H9 (cell line): ENCODE results near the gene SETD1A. TPM values are rescaled to one million over a fixed set of nuclear protein-coding genes. Genes with fewer than 3 reads are reported as not detected.

Source experiments
- DNase-seq: peaks from one replicate; pipeline ENCODE4 v3.0.0-alpha.2; 2017
- H2AFZ ChIP-seq: one replicate; pipeline ENCODE4 v1.6.1; 2013; ENCODE audit warnings: mild to moderate bottlenecking, low read length, control low read depth, moderate library complexity
- H2AK5ac ChIP-seq: 2 replicates; pipeline ENCODE4 v1.6.1; 2013; ENCODE audit warnings: low read length, control low read depth, mixed read lengths; ENCODE audit not compliant: insufficient read length
- H2BK120ac ChIP-seq: one replicate; pipeline ENCODE4 v1.6.1; 2013; ENCODE audit warnings: low read depth, mild to moderate bottlenecking, low read length, control low read depth, inconsistent platforms; ENCODE audit not compliant: poor library complexity, severe bottlenecking
- H2BK12ac ChIP-seq: 2 replicates; pipeline ENCODE4 v1.6.1; 2013; ENCODE audit warnings: low read length, control low read depth, mixed read lengths, low read depth; ENCODE audit not compliant: insufficient read length
- H2BK15ac ChIP-seq: 2 replicates; pipeline ENCODE4 v1.6.1; 2013; ENCODE audit warnings: low read depth, low read length, control low read depth
- H2BK20ac ChIP-seq: one replicate; pipeline ENCODE4 v1.6.1; 2013; ENCODE audit warnings: low read depth, mild to moderate bottlenecking, low read length, control low read depth, inconsistent platforms; ENCODE audit not compliant: poor library complexity, severe bottlenecking
- H2BK5ac ChIP-seq: 2 replicates; pipeline ENCODE4 v1.6.1; 2013; ENCODE audit warnings: low read length, control low read depth, mixed read lengths; ENCODE audit not compliant: insufficient read length
- H3K14ac ChIP-seq: 2 replicates; pipeline ENCODE4 v1.6.1; 2013; ENCODE audit warnings: low read length, control low read depth; ENCODE audit not compliant: insufficient read depth
- H3K18ac ChIP-seq: 2 replicates; pipeline ENCODE4 v1.6.1; 2013; ENCODE audit warnings: low read depth, mild to moderate bottlenecking, mixed read lengths, low read length, control low read depth; ENCODE audit not compliant: insufficient read length
- H3K23ac ChIP-seq: 2 replicates; pipeline ENCODE4 v1.6.1; 2013; ENCODE audit warnings: low read length, control low read depth, mixed read lengths, low read depth; ENCODE audit not compliant: insufficient read length
- H3K23me2 ChIP-seq: 2 replicates; pipeline ENCODE4 v1.6.1; 2013; ENCODE audit warnings: low read depth, mild to moderate bottlenecking, mixed read lengths, low read length, control low read depth; ENCODE audit not compliant: insufficient read length, poor library complexity, severe bottlenecking
- H3K27ac ChIP-seq: 2 replicates; pipeline ENCODE4 v1.5.1; 2013; ENCODE audit warnings: low read length, control low read depth, mixed read lengths, low read depth; ENCODE audit not compliant: insufficient read length
- H3K27me3 ChIP-seq: 2 replicates; pipeline ENCODE4 v1.6.1; 2013; ENCODE audit warnings: low read length, control low read depth, inconsistent platforms; ENCODE audit not compliant: insufficient read depth
- H3K4ac ChIP-seq: 2 replicates; pipeline ENCODE4 v1.6.1; 2013; ENCODE audit warnings: low read depth, mild to moderate bottlenecking, control low read depth, inconsistent platforms, low read length, moderate library complexity
- H3K4me1 ChIP-seq: 2 replicates; pipeline ENCODE4 v1.6.1; 2013; ENCODE audit warnings: low read length, control low read depth, inconsistent platforms; ENCODE audit not compliant: insufficient read depth
- H3K4me2 ChIP-seq: 2 replicates; pipeline ENCODE4 v1.6.1; 2013; ENCODE audit warnings: low read length, control low read depth, mixed read lengths; ENCODE audit not compliant: insufficient read length, insufficient read depth
- H3K56ac ChIP-seq: 2 replicates; pipeline ENCODE4 v1.6.1; 2013; ENCODE audit warnings: low read depth, mild to moderate bottlenecking, mixed read lengths, low read length, control low read depth; ENCODE audit not compliant: insufficient read length
- H3K79me1 ChIP-seq: 2 replicates; pipeline ENCODE4 v1.6.1; 2013; ENCODE audit warnings: low read depth, mild to moderate bottlenecking, moderate library complexity, low read length, control low read depth, inconsistent platforms; ENCODE audit not compliant: insufficient read depth, poor library complexity, severe bottlenecking
- H3K79me2 ChIP-seq: 2 replicates; pipeline ENCODE4 v1.6.1; 2013; ENCODE audit warnings: low read length, control low read depth, inconsistent platforms; ENCODE audit not compliant: insufficient read depth
- H3K9ac ChIP-seq: 2 replicates; pipeline ENCODE4 v1.6.1; 2013; ENCODE audit warnings: low read length, control low read depth, mixed read lengths; ENCODE audit not compliant: insufficient read length; ENCODE audit errors: extremely low read depth
- H3K9me3 ChIP-seq: one replicate; pipeline ENCODE4 v1.6.1; 2013; ENCODE audit warnings: low read depth, low read length, inconsistent platforms; ENCODE audit not compliant: control insufficient read depth
- H3T11ph ChIP-seq: one replicate; pipeline ENCODE4 v1.6.1; 2013; ENCODE audit warnings: mild to moderate bottlenecking, low read length, control low read depth, inconsistent platforms
- H4K20me1 ChIP-seq: one replicate; pipeline ENCODE4 v1.6.1; 2013; ENCODE audit not compliant: control insufficient read depth, insufficient read length, insufficient read depth
- H4K5ac ChIP-seq: 2 replicates; pipeline ENCODE4 v1.6.1; 2013; ENCODE audit warnings: low read depth, mild to moderate bottlenecking, mixed read lengths, low read length, control low read depth; ENCODE audit not compliant: insufficient read length
- H4K8ac ChIP-seq: replicated peaks from 2 replicates; pipeline ENCODE4 v1.6.1; 2013; ENCODE audit warnings: low read length, control low read depth, mixed read lengths, low read depth; ENCODE audit not compliant: insufficient read length
- H4K91ac ChIP-seq: 2 replicates; pipeline ENCODE4 v1.6.1; 2013; ENCODE audit warnings: low read depth, mild to moderate bottlenecking, moderate library complexity, mixed read lengths, low read length, control low read depth; ENCODE audit not compliant: insufficient read length
- H3K27ac Mint-ChIP-seq, 3 experiments: 2 replicates in 2 of 3; 3 replicates in 1 of 3; pipeline ENCODE4 v1.8.0; 2020 to 2021; ENCODE audit warnings: mixed read lengths in 3 of 3, mild to moderate bottlenecking in 1 of 3, moderate library complexity in 1 of 3
- H3K27me3 Mint-ChIP-seq: 2 replicates; pipeline ENCODE4 v1.8.0; 2021; ENCODE audit warnings: low read depth, mild to moderate bottlenecking, moderate library complexity, mixed read lengths
- H3K36me3 Mint-ChIP-seq, 3 experiments: 2 replicates in 2 of 3; 3 replicates in 1 of 3; pipeline ENCODE4 v1.8.0; 2020 to 2021; ENCODE audit warnings: low read depth in 3 of 3, mixed read lengths in 3 of 3; ENCODE audit not compliant: insufficient read depth in 1 of 3
- H3K4me1 Mint-ChIP-seq, 2 experiments: 2 replicates each; pipeline ENCODE4 v1.8.0; 2020; ENCODE audit warnings: mixed read lengths in 2 of 2
- H3K4me3 Mint-ChIP-seq, 2 experiments: 2 replicates in 1 of 2; 3 replicates in 1 of 2; pipeline ENCODE4 v1.8.0; 2020 to 2021; ENCODE audit warnings: mild to moderate bottlenecking in 2 of 2, mixed read lengths in 2 of 2, moderate library complexity in 1 of 2
- H3K9me3 Mint-ChIP-seq, 2 experiments: 2 replicates in 1 of 2; 3 replicates in 1 of 2; pipeline ENCODE4 v1.8.0; 2020; ENCODE audit warnings: mild to moderate bottlenecking in 2 of 2, mixed read lengths in 2 of 2, moderate library complexity in 1 of 2
- WGBS: extraction: QIAGEN DNeasy Blood & Tissue Kit; methylation state at CpG from one replicate; pipeline ENCODE4 v1.1.7; 2013; ENCODE audit warnings: missing lambda C conversion rate, low lambda C conversion rate, mixed read lengths; ENCODE audit not compliant: insufficient read length; ENCODE audit errors: extremely low coverage; 5-methylcytosine and 5-hydroxymethylcytosine counted together
- total RNA-seq: library from RNA; stranded (reverse); gene quantifications from 2 replicates; pipeline ENCODE4 v1.2.1, GENCODE V29; 2021
- TF ChIP-seq, protein P1 (sequence below): fragments of 200-600 bp; sonication (generic); conservative IDR thresholded peaks from 3 replicates; pipeline ENCODE4 v1.8.0; 2021; ENCODE audit warnings: antibody characterized with exemption, mild to moderate bottlenecking

SETD1A gene
- total RNA-seq, 1 experiment from 2014 or later: 36.9 TPM

DNA sequence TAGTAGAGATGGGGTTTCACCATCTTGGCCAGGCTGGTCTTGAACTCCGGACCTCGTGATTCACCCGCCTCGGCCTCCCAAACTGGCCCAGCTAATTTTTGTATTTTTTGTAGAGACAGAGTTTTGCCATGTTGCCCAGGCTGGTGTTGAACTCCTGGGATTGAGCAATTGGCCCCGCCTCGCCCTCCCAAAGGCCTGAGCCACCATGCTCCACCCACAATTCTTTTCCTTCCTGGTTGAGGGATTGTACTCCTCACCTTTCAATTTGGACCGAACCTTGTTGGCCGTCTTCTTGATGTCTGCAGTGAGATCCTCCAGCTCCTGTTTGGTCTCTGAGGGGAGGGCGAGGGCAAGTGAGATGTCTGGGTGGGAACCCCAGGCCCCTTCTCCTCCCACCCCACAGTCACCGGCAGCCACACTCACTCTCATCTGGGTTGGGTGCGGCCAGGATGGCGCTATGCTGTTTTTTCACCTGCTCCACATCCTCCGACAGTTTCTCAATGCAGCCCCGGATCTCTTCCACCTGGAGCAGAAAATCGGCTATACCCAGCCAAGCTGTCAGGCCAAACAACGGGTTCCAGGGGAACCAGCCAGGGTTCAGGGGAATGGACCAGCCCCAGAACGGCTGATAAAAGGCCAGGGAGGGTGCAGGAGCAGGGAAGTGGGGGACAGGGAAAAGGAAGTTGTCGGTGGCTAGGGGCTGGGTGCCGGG, 43.3 kb downstream of the SETD1A start:
- Histone ChIP-seq H3K9me3 (no peaks in the 10 kb centered on the region), H3K79me2 (no peaks in the 10 kb centered on the region; the same call in 1 of the 2 replicates), H2BK15ac (no peak overlapping the region), H4K91ac (no peak overlapping the region), H4K5ac (no peak overlapping the region), H3K23ac (no peak overlapping the region), H3K4me2 (no peak overlapping the region), H3K27me3 (no peaks in the 10 kb centered on the region), H3K9ac (no peak overlapping the region), H3K56ac (no peak overlapping the region), H4K20me1 (no peaks in the 10 kb centered on the region), H3K18ac (no peak overlapping the region), H3K27ac (no peak overlapping the region), H2BK5ac (no peak overlapping the region), H2AFZ (no peak overlapping the region), H3K23me2 (peaks cover 12% of the 10 kb centered on the region), H3K14ac (no peak overlapping the region), H2BK120ac (no peak overlapping the region), H3K4ac (no peak overlapping the region), H2AK5ac (no peak overlapping the region), H2BK12ac (no peak overlapping the region), H4K8ac (no peak overlapping the region), H2BK20ac (no peak overlapping the region), H3K4me1 (no peaks in the 10 kb centered on the region), H3K79me1 (no peaks in the 10 kb centered on the region), H3T11ph (no peak overlapping the region)
- Mint-ChIP-seq H3K9me3 (no peaks in the 10 kb centered on the region), H3K27me3 (peaks cover 10% of the 10 kb centered on the region; the same call in 1 of the 2 replicates), H3K27ac (no peak overlapping the region), H3K4me3 (no peak overlapping the region), H3K4me1 (peaks cover 18 to 25% of the 10 kb centered on the region in 2 experiments), H3K36me3 (0 out of 7 replicates have a peak, but pooled peaks cover 0 to 3% (median 0%) of the 10 kb centered on the region in 3 experiments)
- TF ChIP-seq, protein P1, sequence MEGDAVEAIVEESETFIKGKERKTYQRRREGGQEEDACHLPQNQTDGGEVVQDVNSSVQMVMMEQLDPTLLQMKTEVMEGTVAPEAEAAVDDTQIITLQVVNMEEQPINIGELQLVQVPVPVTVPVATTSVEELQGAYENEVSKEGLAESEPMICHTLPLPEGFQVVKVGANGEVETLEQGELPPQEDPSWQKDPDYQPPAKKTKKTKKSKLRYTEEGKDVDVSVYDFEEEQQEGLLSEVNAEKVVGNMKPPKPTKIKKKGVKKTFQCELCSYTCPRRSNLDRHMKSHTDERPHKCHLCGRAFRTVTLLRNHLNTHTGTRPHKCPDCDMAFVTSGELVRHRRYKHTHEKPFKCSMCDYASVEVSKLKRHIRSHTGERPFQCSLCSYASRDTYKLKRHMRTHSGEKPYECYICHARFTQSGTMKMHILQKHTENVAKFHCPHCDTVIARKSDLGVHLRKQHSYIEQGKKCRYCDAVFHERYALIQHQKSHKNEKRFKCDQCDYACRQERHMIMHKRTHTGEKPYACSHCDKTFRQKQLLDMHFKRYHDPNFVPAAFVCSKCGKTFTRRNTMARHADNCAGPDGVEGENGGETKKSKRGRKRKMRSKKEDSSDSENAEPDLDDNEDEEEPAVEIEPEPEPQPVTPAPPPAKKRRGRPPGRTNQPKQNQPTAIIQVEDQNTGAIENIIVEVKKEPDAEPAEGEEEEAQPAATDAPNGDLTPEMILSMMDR: no peak
- WGBS: no CpG with 5 or more reads among the region's 19 CpGs
- DNase-seq: no peak
